ENCODE data around the gene DLL4. TPM values are rescaled to one million over a fixed set of nuclear protein-coding genes. Genes with fewer than 3 reads are reported as not detected.

The DLL4 gene
- total RNA-seq, 1 donor from 2014 or later = 0.54 TPM

DNA sequence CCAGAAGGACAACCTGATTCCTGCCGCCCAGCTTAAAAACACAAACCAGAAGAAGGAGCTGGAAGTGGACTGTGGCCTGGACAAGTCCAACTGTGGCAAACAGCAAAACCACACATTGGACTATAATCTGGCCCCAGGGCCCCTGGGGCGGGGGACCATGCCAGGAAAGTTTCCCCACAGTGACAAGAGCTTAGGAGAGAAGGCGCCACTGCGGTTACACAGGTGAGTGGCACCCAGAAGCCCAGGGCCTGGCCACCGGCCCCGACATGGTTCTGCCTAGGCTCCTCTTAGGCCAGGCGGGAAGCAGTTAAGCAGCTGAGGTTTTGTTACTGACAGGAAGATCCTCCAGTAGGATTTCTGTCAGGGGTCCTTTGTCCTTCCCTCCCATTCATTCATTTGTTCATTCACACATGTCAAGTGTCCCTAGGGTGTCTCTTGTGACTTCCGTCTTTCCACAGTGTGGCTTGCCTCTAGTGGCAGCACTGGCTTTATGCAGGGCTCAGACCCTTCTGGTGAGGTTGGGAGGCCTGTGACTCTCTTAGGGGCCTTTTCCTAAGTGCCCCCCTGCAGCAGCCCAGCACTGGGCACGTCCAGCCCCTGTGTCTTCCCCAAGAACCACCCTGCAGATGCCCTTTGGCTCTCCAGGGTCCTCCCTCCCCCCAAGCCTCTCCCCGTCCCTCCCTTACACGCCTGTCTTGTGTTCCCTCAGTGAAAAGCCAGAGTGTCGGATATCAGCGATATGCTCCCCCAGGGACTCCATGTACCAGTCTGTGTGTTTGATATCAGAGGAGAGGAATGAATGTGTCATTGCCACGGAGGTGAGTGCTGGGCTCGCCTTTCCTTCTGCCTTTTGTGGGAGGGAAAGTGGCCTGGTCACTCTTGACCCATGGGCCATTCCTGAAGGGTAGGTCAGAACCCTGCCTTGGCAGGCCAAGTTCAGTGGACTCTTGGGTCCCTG lies 7.8 kb downstream of the DLL4 start:
- no peak for DNase-seq (ENCODE audit: extremely low spot score, unreplicated experiment)
- H3K27ac Mint-ChIP-seq (ENCODE audit: unreplicated experiment) = no peak overlapping the region
- H3K4me3 Mint-ChIP-seq (ENCODE audit: unreplicated experiment) = no peak overlapping the region

DNA sequence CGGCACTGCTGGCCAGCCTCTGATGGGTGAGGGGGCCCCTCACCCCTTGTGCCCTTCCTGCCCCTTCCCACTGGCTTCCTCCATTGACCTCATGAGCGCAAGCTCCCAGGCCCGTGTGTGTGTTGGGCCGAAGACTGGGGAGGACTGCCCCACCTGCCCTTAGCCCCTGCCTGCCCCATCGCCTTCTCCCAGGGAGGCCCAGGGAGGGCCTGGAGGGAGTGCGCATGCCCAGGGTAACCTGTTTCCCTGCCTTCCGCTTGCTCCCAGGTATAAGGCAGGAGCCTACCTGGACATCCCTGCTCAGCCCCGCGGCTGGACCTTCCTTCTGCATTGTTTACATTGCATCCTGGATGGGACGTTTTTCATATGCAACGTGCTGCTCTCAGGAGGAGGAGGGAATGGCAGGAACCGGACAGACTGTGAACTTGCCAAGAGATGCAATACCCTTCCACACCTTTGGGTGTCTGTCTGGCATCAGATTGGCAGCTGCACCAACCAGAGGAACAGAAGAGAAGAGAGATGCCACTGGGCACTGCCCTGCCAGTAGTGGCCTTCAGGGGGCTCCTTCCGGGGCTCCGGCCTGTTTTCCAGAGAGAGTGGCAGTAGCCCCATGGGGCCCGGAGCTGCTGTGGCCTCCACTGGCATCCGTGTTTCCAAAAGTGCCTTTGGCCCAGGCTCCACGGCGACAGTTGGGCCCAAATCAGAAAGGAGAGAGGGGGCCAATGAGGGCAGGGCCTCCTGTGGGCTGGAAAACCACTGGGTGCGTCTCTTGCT lies 8.8 kb downstream of the DLL4 start:
- Mint-ChIP-seq H3K4me1 (ENCODE audit: unreplicated experiment) (peaks cover 28% of the 10 kb centered on the region), H3K27ac (ENCODE audit: unreplicated experiment) (no peak overlapping the region), H3K9me3 (ENCODE audit: unreplicated experiment) (no peaks in the 10 kb centered on the region), H3K36me3 (ENCODE audit: unreplicated experiment) (no peaks in the 10 kb centered on the region), H3K27me3 (ENCODE audit: unreplicated experiment) (peaks cover 3% of the 10 kb centered on the region), H3K4me3 (ENCODE audit: unreplicated experiment) (no peak overlapping the region)
- no peak for DNase-seq (ENCODE audit: extremely low spot score, unreplicated experiment)
- TF ChIP-seq, protein P1, sequence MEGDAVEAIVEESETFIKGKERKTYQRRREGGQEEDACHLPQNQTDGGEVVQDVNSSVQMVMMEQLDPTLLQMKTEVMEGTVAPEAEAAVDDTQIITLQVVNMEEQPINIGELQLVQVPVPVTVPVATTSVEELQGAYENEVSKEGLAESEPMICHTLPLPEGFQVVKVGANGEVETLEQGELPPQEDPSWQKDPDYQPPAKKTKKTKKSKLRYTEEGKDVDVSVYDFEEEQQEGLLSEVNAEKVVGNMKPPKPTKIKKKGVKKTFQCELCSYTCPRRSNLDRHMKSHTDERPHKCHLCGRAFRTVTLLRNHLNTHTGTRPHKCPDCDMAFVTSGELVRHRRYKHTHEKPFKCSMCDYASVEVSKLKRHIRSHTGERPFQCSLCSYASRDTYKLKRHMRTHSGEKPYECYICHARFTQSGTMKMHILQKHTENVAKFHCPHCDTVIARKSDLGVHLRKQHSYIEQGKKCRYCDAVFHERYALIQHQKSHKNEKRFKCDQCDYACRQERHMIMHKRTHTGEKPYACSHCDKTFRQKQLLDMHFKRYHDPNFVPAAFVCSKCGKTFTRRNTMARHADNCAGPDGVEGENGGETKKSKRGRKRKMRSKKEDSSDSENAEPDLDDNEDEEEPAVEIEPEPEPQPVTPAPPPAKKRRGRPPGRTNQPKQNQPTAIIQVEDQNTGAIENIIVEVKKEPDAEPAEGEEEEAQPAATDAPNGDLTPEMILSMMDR (IDR thresholded peaks at IDR 0.05) = peak; percentile 53

More for the DNA sequence above, 7.8 kb downstream of the DLL4 start:
- Mint-ChIP-seq H3K9me3 (ENCODE audit: unreplicated experiment) (no peaks in the 10 kb centered on the region), H3K4me1 (ENCODE audit: unreplicated experiment) (peaks cover 20% of the 10 kb centered on the region), H3K27me3 (ENCODE audit: unreplicated experiment) (peaks cover 9% of the 10 kb centered on the region), H3K36me3 (ENCODE audit: unreplicated experiment) (no peaks in the 10 kb centered on the region)
- TF ChIP-seq, protein P1 (IDR thresholded peaks at IDR 0.05) = no peak

DNA sequence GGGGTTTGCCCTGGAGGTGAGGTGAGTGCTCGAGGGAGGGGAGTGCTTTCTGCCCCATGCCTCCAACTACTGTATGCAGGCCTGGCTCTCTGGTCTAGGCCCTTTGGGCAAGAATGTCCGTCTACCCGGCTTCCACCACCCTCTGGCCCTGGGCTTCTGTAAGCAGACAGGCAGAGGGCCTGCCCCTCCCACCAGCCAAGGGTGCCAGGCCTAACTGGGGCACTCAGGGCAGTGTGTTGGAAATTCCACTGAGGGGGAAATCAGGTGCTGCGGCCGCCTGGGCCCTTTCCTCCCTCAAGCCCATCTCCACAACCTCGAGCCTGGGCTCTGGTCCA lies 9.4 kb downstream of the DLL4 start:
- H3K27ac Mint-ChIP-seq (ENCODE audit: unreplicated experiment) = no peak overlapping the region
- TF ChIP-seq, protein P1 (IDR thresholded peaks at IDR 0.05) = no peak
- H3K27me3 Mint-ChIP-seq (ENCODE audit: unreplicated experiment) = peaks cover 1% of the 10 kb centered on the region
- no peak for DNase-seq (ENCODE audit: extremely low spot score, unreplicated experiment)
- H3K36me3 Mint-ChIP-seq (ENCODE audit: unreplicated experiment) = no peaks in the 10 kb centered on the region
- no peaks in the 10 kb centered on the region for H3K9me3 Mint-ChIP-seq (ENCODE audit: unreplicated experiment)
- H3K4me1 Mint-ChIP-seq (ENCODE audit: unreplicated experiment) = peaks cover 29% of the 10 kb centered on the region
- no peak overlapping the region for H3K4me3 Mint-ChIP-seq (ENCODE audit: unreplicated experiment)

DNA sequence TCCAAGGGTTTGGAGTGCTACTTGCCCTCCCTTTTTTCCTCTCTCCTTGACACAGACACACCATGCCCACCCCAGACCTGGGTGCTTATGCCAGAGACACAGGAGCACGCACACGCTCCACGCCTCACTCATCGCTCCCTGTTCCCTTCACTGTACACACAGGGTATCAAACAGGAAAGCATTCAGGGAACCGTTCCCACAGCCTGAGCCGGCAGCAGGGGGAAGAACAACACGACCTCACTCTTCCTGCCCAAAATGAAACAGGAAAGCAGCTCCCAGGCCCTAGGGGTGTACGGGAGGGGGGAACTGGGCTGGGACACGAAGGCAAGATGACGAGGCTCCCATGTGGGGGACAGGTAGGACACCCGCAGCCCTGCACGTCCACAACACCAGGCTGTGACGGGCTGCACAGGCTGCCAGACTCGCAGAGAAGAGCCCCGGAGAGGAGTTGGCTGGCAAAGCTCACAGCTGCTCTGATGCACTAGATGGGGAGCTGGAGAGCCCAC lies 11.2 kb downstream of the DLL4 start:
- Mint-ChIP-seq H3K27ac (ENCODE audit: unreplicated experiment) (peak overlapping the region; percentile 55), H3K4me1 (ENCODE audit: unreplicated experiment) (peaks cover 29% of the 10 kb centered on the region), H3K27me3 (ENCODE audit: unreplicated experiment) (no peaks in the 10 kb centered on the region), H3K36me3 (ENCODE audit: unreplicated experiment) (no peaks in the 10 kb centered on the region), H3K4me3 (ENCODE audit: unreplicated experiment) (peak overlapping the region; percentile 4), H3K9me3 (ENCODE audit: unreplicated experiment) (no peaks in the 10 kb centered on the region)
- TF ChIP-seq, protein P1 (IDR thresholded peaks at IDR 0.05) = no peak
- no peak for DNase-seq (ENCODE audit: extremely low spot score, unreplicated experiment)
